ENCODE measurements around the gene CIB2.

Gene CIB2

GRCh38 chr15:78130466-78131294 lies 565 bp downstream of the CIB2 start:
- TF ChIP-seq CTCF (IDR thresholded peaks at IDR 0.05; ENCODE audit: low read depth, low read length, poor library complexity, severe bottlenecking) = no peak
- Histone ChIP-seq H3K9me3 (ENCODE audit: control insufficient read depth, insufficient read depth, low read length) (no peaks in the 10 kb centered on the region), H3K36me3 (ENCODE audit: control insufficient read depth, low read length) (no peaks in the 10 kb centered on the region), H4K20me1 (ENCODE audit: control insufficient read depth, insufficient read depth, low read depth, low read length) (no peaks in the 10 kb centered on the region), H3K4me3 (ENCODE audit: low read length) (peak overlapping the region; percentile 75; the same call in 1 of the 2 replicates), H3K4me2 (ENCODE audit: low read length) (peak overlapping the region; percentile 96; the same call in 1 of the 2 replicates), H3K27ac (ENCODE audit: low read depth, low read length) (no peak overlapping the region), H3K79me2 (ENCODE audit: control insufficient read depth, low read length) (no peaks in the 10 kb centered on the region), H3K27me3 (ENCODE audit: control insufficient read depth, low read length) (0 out of 2 replicates have a peak, but pooled peaks cover 4% of the 10 kb centered on the region), H3K9me2 (replicated peaks; ENCODE audit: control insufficient read depth, low read length) (no peaks in the 10 kb centered on the region), H3F3A (ENCODE audit: control insufficient read depth, insufficient read depth) (peaks cover 7% of the 10 kb centered on the region), H3K4me1 (ENCODE audit: control insufficient read depth, low read length) (peaks cover 14% of the 10 kb centered on the region)

GRCh38 chr15:78129751-78130287 lies 1.4 kb downstream of the CIB2 start:
- no peaks in the 10 kb centered on the region for H3K9me2 ChIP-seq (replicated peaks; ENCODE audit: control insufficient read depth, low read length)
- H3K9me3 ChIP-seq (ENCODE audit: control insufficient read depth, insufficient read depth, low read length) = no peaks in the 10 kb centered on the region
- no peaks in the 10 kb centered on the region for H3K36me3 ChIP-seq (ENCODE audit: control insufficient read depth, low read length)
- H3K27ac ChIP-seq (ENCODE audit: low read depth, low read length) = no peak overlapping the region
- no peak overlapping the region for H3K4me2 ChIP-seq (ENCODE audit: low read length)
- 0 out of 2 replicates have a peak, but pooled peaks cover 4% of the 10 kb centered on the region for H3K27me3 ChIP-seq (ENCODE audit: control insufficient read depth, low read length)
- no peaks in the 10 kb centered on the region for H4K20me1 ChIP-seq (ENCODE audit: control insufficient read depth, insufficient read depth, low read depth, low read length)
- H3K4me1 ChIP-seq (ENCODE audit: control insufficient read depth, low read length) = peaks cover 14% of the 10 kb centered on the region
- TF ChIP-seq EZH2phosphoT487 (IDR thresholded peaks at IDR 0.05; ENCODE audit: borderline replicate concordance, low read length) = no peak
- no peak for TF ChIP-seq CTCF (IDR thresholded peaks at IDR 0.05; ENCODE audit: low read depth, low read length, poor library complexity, severe bottlenecking)
- H3K4me3 ChIP-seq (ENCODE audit: low read length) = no peak overlapping the region
- H3F3A ChIP-seq (ENCODE audit: control insufficient read depth, insufficient read depth) = peaks cover 7% of the 10 kb centered on the region
- no peaks in the 10 kb centered on the region for H3K79me2 ChIP-seq (ENCODE audit: control insufficient read depth, low read length)

- Histone ChIP-seq H3K4me2 (ENCODE audit: low read length) (no peak overlapping the region), H3K36me3 (ENCODE audit: control insufficient read depth, low read length) (no peaks in the 10 kb centered on the region), H3K27me3 (ENCODE audit: control insufficient read depth, low read length) (0 out of 2 replicates have a peak, but pooled peaks cover 4% of the 10 kb centered on the region), H3K9me3 (ENCODE audit: control insufficient read depth, insufficient read depth, low read length) (no peaks in the 10 kb centered on the region), H3F3A (ENCODE audit: control insufficient read depth, insufficient read depth) (peaks cover 7% of the 10 kb centered on the region), H3K4me3 (ENCODE audit: low read length) (no peak overlapping the region), H4K20me1 (ENCODE audit: control insufficient read depth, insufficient read depth, low read depth, low read length) (no peaks in the 10 kb centered on the region), H3K4me1 (ENCODE audit: control insufficient read depth, low read length) (peaks cover 14% of the 10 kb centered on the region), H3K9me2 (replicated peaks; ENCODE audit: control insufficient read depth, low read length) (no peaks in the 10 kb centered on the region), H3K27ac (ENCODE audit: low read depth, low read length) (no peak overlapping the region), H3K79me2 (ENCODE audit: control insufficient read depth, low read length) (no peaks in the 10 kb centered on the region)
- TF ChIP-seq EZH2phosphoT487 (IDR thresholded peaks at IDR 0.05; ENCODE audit: borderline replicate concordance, low read length) (no peak), CTCF (IDR thresholded peaks at IDR 0.05; ENCODE audit: low read depth, low read length, poor library complexity, severe bottlenecking) (no peak)
These were observed 2.0 kb downstream of the CIB2 start for GRCh38 chr15:78129077-78129750.

All from DOHH2 (cell line).